NCI-H2196 treated with DMSO at 0.1 percent for 48 hours (cell line): ENCODE results near the gene RINL.
A peak's percentile ranks its signal among the peaks of the same experiment; 100 is the strongest.
"Not testable (repeated sequence)": the region's sequence is repeated elsewhere in the genome, so short reads cannot be mapped to it uniquely, and the experiment has no call there.

Experiments
- DNase-seq: peaks from one replicate; lab custom pipeline; 2025; ENCODE audit not compliant: unreplicated experiment; lab: John Stamatoyannopoulos, UW

RINL gene

GRCh38 chr19:38878575-38879399 is 712 bp upstream of the RINL start:
- DNase-seq = no peak

- no peak for DNase-seq
Measured at GRCh38 chr19:38875656-38876395, 2.2 kb downstream of the RINL start.

GRCh38 chr19:38873400-38873799 is 4.7 kb downstream of the RINL start:
- DNase-seq = not testable (repeated sequence)

- no peak for DNase-seq
Measured at GRCh38 chr19:38870612-38871011, 7.5 kb downstream of the RINL start.

- no peak for DNase-seq
Measured at GRCh38 chr19:38869836-38870607, 8.1 kb downstream of the RINL start.

- no peak for DNase-seq
Measured at GRCh38 chr19:38869160-38869835, 8.8 kb downstream of the RINL start.

GRCh38 chr19:38868551-38868950 is 9.5 kb downstream of the RINL start:
- DNase-seq = no peak

GRCh38 chr19:38867171-38867780 is 10.8 kb downstream of the RINL start:
- no peak for DNase-seq

GRCh38 chr19:38862321-38863059 is 15.6 kb downstream of the RINL start:
- DNase-seq = peak; percentile 79

GRCh38 chr19:38861368-38861767 is 16.7 kb downstream of the RINL start:
- DNase-seq = no peak

- not testable (repeated sequence) for DNase-seq
Measured at GRCh38 chr19:38859631-38860204, 18.4 kb downstream of the RINL start.

GRCh38 chr19:38856813-38857212 is 21.3 kb downstream of the RINL start:
- DNase-seq = no peak

GRCh38 chr19:38855751-38856150 is 22.3 kb downstream of the RINL start:
- DNase-seq = not testable (repeated sequence)

GRCh38 chr19:38854961-38855360 is 23.1 kb downstream of the RINL start:
- not testable (repeated sequence) for DNase-seq

- no peak for DNase-seq
Measured at GRCh38 chr19:38853214-38853613, 24.9 kb downstream of the RINL start.

GRCh38 chr19:38852231-38853044 is 25.6 kb downstream of the RINL start:
- DNase-seq = no peak

GRCh38 chr19:38851622-38852230 is 26.3 kb downstream of the RINL start:
- peak; percentile 77 for DNase-seq

- DNase-seq = no peak
Measured at GRCh38 chr19:38850976-38851621, 27.0 kb downstream of the RINL start.
